Measurements from ENCODE around the gene HYPK.

HYPK gene

GRCh38 chr15:43772624-43773023 lies 27.8 kb upstream of the HYPK start:
- H3K9me3 ChIP-seq (ENCODE audit: insufficient read depth, low read length, severe bottlenecking), result no peaks in the 10 kb centered on the region
- ATAC-seq (ENCODE audit: insufficient read depth, low read depth) (no peak), DNase-seq (no peak)
- no peak overlapping the region for H3K27ac ChIP-seq (ENCODE audit: low read length)
- no peaks in the 10 kb centered on the region for H3K27me3 ChIP-seq (ENCODE audit: insufficient read depth, low read length, poor library complexity)
- H3K4me3 ChIP-seq (ENCODE audit: low read depth in 1 of 2, low read length in 2 of 2), result no peak overlapping the region
- H3K4me2 ChIP-seq (ENCODE audit: insufficient read depth, low read length), result no peak overlapping the region
- peaks cover 55% of the 10 kb centered on the region for H3K36me3 ChIP-seq (ENCODE audit: insufficient read depth, low read length)
- H2AFZ ChIP-seq (ENCODE audit: low read depth, low read length), result no peak overlapping the region
- H3K79me2 ChIP-seq (ENCODE audit: insufficient read depth, low read length), result 0 out of 2 replicates have a peak, but pooled peaks cover 2% of the 10 kb centered on the region
- TF ChIP-seq CTCF (IDR thresholded peaks at IDR 0.05; ENCODE audit: borderline replicate concordance, extremely low read depth, low read length, poor library complexity, severe bottlenecking) (no peak), EZH2 (IDR thresholded peaks at IDR 0.05; ENCODE audit: borderline replicate concordance, low read depth, low read length, severe bottlenecking) (no peak)
- no peaks in the 10 kb centered on the region for H4K20me1 ChIP-seq (ENCODE audit: insufficient read depth, low read length)
- H3K4me1 ChIP-seq (ENCODE audit: insufficient read depth, low read length), result peaks cover 16% of the 10 kb centered on the region
- no peak overlapping the region for H3K9ac ChIP-seq (ENCODE audit: low read depth, low read length)

GRCh38 chr15:43774062-43774461 lies 26.3 kb upstream of the HYPK start:
- H3K79me2 ChIP-seq (ENCODE audit: insufficient read depth, low read length), result 0 out of 2 replicates have a peak, but pooled peaks cover 3% of the 10 kb centered on the region
- H3K9me3 ChIP-seq (ENCODE audit: insufficient read depth, low read length, severe bottlenecking), result no peaks in the 10 kb centered on the region
- no peak for DNase-seq
- no peak overlapping the region for H2AFZ ChIP-seq (ENCODE audit: low read depth, low read length)
- H3K27me3 ChIP-seq (ENCODE audit: insufficient read depth, low read length, poor library complexity), result no peaks in the 10 kb centered on the region
- H3K36me3 ChIP-seq (ENCODE audit: insufficient read depth, low read length), result peaks cover 40% of the 10 kb centered on the region
- no peak for ATAC-seq (ENCODE audit: insufficient read depth, low read depth)
- no peaks in the 10 kb centered on the region for H4K20me1 ChIP-seq (ENCODE audit: insufficient read depth, low read length)
- H3K4me2 ChIP-seq (ENCODE audit: insufficient read depth, low read length), result no peak overlapping the region
- H3K4me1 ChIP-seq (ENCODE audit: insufficient read depth, low read length), result peaks cover 24% of the 10 kb centered on the region
- no peak overlapping the region for H3K9ac ChIP-seq (ENCODE audit: low read depth, low read length)
- no peak overlapping the region for H3K27ac ChIP-seq (ENCODE audit: low read length)
- no peak overlapping the region for H3K4me3 ChIP-seq (ENCODE audit: low read depth in 1 of 2, low read length in 2 of 2)
- no peak for TF ChIP-seq CTCF (IDR thresholded peaks at IDR 0.05; ENCODE audit: borderline replicate concordance, extremely low read depth, low read length, poor library complexity, severe bottlenecking)
- TF ChIP-seq EZH2 (IDR thresholded peaks at IDR 0.05; ENCODE audit: borderline replicate concordance, low read depth, low read length, severe bottlenecking), result no peak

GRCh38 chr15:43775411-43775965 lies 24.9 kb upstream of the HYPK start:
- Histone ChIP-seq H3K9ac (ENCODE audit: low read depth, low read length) (no peak overlapping the region), H3K79me2 (ENCODE audit: insufficient read depth, low read length) (0 out of 2 replicates have a peak, but pooled peaks cover 3% of the 10 kb centered on the region)

More at GRCh38 chr15:43775411-43775965, 24.9 kb upstream of the HYPK start:
- Histone ChIP-seq H3K27ac (ENCODE audit: low read length) (no peak overlapping the region), H3K27me3 (ENCODE audit: insufficient read depth, low read length, poor library complexity) (no peaks in the 10 kb centered on the region), H3K9me3 (ENCODE audit: insufficient read depth, low read length, severe bottlenecking) (no peaks in the 10 kb centered on the region), H4K20me1 (ENCODE audit: insufficient read depth, low read length) (no peaks in the 10 kb centered on the region), H3K4me3 (ENCODE audit: low read depth in 1 of 2, low read length in 2 of 2) (no peak overlapping the region), H3K4me2 (ENCODE audit: insufficient read depth, low read length) (no peak overlapping the region), H2AFZ (ENCODE audit: low read depth, low read length) (no peak overlapping the region), H3K4me1 (ENCODE audit: insufficient read depth, low read length) (peaks cover 24% of the 10 kb centered on the region), H3K36me3 (ENCODE audit: insufficient read depth, low read length) (peaks cover 27% of the 10 kb centered on the region)
- peak; percentile 40 for TF ChIP-seq CTCF (IDR thresholded peaks at IDR 0.05; ENCODE audit: borderline replicate concordance, extremely low read depth, low read length, poor library complexity, severe bottlenecking)
- TF ChIP-seq EZH2 (IDR thresholded peaks at IDR 0.05; ENCODE audit: borderline replicate concordance, low read depth, low read length, severe bottlenecking), result no peak
- no peak for ATAC-seq (ENCODE audit: insufficient read depth, low read depth)
- DNase-seq, result no peak
